ENCODE measurements around the gene DNPEP.

DNPEP gene

DNA sequence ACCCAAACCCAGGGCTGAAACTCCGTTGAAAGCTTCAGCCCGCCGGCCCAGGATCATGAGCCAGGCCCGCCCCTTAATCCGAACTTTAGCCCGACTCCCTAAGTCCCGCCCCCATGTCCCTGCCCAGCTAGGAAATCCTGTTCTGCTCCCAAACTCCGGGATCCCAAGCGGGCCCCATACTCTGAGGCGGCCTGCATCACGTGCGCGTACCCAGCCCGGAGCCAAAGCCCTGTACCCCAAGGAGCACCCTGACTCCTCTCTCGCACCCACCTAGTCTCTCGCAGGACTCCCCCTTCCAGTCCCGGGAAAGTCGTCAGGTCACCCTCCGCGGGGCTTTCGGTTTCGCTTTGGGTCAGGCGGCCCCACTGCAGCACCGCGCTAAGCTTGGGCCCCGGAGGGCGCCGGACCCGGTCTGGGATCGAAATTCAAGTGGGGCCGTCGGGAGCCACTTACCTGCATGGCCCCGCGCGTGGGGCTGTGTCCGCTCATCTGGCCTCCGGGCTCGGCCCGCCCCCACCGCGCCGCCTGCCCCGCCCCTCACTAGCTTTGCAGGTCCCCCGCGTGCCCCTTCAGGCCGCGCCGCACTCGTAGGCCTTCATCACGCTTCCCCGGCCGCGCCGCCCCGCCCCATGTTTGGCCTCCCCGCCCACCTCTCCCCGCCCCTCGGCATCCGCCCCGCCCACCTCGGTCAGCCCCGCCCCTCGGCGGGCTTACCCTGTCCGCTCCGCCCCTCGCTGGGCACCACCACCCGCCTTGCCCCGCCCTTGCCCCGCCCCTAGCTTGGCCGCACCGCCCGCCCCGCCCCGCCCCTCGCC lies at the start of gene DNPEP:
Gene DNPEP, minus strand, starts transcription at position 607 of the 815 bp plus-strand sequence. Its CDS starts 118 bp downstream, at position 489.
- Mint-ChIP-seq H3K27ac (peak within 1 kb of the TSS; percentile 99), H3K36me3 (peaks cover 51% of the 10 kb centered on the region), H3K9me3 (no peaks in the 10 kb centered on the region), H3K4me1 (peaks cover 23% of the 10 kb centered on the region), H3K4me3 (peak within 1 kb of the TSS; percentile 93)
- DNase-seq (ENCODE audit: low spot score in 2 of 2) (peak; percentile 95 to 97), ATAC-seq (peak; percentile 75)

GRCh38 chr2:219437141-219437540 lies 49.4 kb upstream of the DNPEP start:
- no peak for DNase-seq (ENCODE audit: low spot score in 2 of 2)
- peaks cover 11% of the 10 kb centered on the region for H3K4me1 Mint-ChIP-seq
- no peak overlapping the region for H3K27ac Mint-ChIP-seq
- no peak for ATAC-seq
- H3K9me3 Mint-ChIP-seq, result no peaks in the 10 kb centered on the region
- H3K4me3 Mint-ChIP-seq, result no peak overlapping the region
- no peaks in the 10 kb centered on the region for H3K36me3 Mint-ChIP-seq

DNA sequence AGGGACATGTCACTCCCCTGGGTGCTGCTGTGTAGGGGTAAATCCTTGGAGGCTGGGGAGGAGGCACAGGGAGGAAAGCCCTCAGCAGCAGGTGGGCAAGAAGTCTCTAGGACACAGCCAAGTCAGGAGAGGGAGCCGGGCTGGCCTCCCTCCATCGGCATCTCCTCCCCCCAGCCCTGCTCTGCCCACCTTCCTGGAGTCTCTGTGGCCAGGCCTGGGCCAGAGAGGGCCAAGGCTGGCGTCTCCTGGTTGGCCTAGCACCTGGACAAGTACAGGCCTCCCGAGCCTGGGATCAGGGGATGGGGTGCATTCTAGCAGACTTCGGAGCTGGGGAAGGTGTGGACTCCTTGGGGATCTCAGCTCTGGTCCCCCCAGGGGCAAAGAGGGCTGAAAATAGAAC lies 48.8 kb upstream of the DNPEP start:
- H3K27ac Mint-ChIP-seq, result no peak overlapping the region
- DNase-seq (ENCODE audit: low spot score in 2 of 2), result no peak
- peaks cover 8% of the 10 kb centered on the region for H3K4me1 Mint-ChIP-seq
- no peaks in the 10 kb centered on the region for H3K9me3 Mint-ChIP-seq
- no peak for ATAC-seq
- no peak overlapping the region for H3K4me3 Mint-ChIP-seq
- H3K36me3 Mint-ChIP-seq, result no peaks in the 10 kb centered on the region

- H3K4me3 Mint-ChIP-seq, result no peak overlapping the region
- no peaks in the 10 kb centered on the region for H3K36me3 Mint-ChIP-seq
- H3K27ac Mint-ChIP-seq, result no peak overlapping the region
- DNase-seq (ENCODE audit: low spot score in 2 of 2) (no peak), ATAC-seq (no peak)
- peaks cover under 1% of the 10 kb centered on the region for H3K4me1 Mint-ChIP-seq
- H3K9me3 Mint-ChIP-seq, result no peaks in the 10 kb centered on the region
These were observed 48.0 kb upstream of the DNPEP start for GRCh38 chr2:219435701-219436100.

- Mint-ChIP-seq H3K9me3 (no peaks in the 10 kb centered on the region), H3K4me3 (no peak within 1 kb of the TSS), H3K36me3 (no peaks in the 10 kb centered on the region), H3K4me1 (no peaks in the 10 kb centered on the region), H3K27ac (no peak within 1 kb of the TSS)
- DNase-seq (ENCODE audit: low spot score in 2 of 2) (no peak), ATAC-seq (no peak)
These were observed 47.2 kb upstream of the DNPEP start, which contains the start of gene SPEG for GRCh38 chr2:219434718-219435525. SPEG (plus strand) TSS chr2:219434843; CDS start chr2:219434978, 135 bp downstream.

- no peak for ATAC-seq
- H3K27ac Mint-ChIP-seq, result no peak overlapping the region
- DNase-seq (ENCODE audit: low spot score in 2 of 2), result no peak
- no peaks in the 10 kb centered on the region for H3K9me3 Mint-ChIP-seq
- H3K36me3 Mint-ChIP-seq, result no peaks in the 10 kb centered on the region
- H3K4me3 Mint-ChIP-seq, result no peak overlapping the region
- H3K4me1 Mint-ChIP-seq, result no peaks in the 10 kb centered on the region
These were observed 46.7 kb upstream of the DNPEP start for GRCh38 chr2:219434468-219434717.

DNA sequence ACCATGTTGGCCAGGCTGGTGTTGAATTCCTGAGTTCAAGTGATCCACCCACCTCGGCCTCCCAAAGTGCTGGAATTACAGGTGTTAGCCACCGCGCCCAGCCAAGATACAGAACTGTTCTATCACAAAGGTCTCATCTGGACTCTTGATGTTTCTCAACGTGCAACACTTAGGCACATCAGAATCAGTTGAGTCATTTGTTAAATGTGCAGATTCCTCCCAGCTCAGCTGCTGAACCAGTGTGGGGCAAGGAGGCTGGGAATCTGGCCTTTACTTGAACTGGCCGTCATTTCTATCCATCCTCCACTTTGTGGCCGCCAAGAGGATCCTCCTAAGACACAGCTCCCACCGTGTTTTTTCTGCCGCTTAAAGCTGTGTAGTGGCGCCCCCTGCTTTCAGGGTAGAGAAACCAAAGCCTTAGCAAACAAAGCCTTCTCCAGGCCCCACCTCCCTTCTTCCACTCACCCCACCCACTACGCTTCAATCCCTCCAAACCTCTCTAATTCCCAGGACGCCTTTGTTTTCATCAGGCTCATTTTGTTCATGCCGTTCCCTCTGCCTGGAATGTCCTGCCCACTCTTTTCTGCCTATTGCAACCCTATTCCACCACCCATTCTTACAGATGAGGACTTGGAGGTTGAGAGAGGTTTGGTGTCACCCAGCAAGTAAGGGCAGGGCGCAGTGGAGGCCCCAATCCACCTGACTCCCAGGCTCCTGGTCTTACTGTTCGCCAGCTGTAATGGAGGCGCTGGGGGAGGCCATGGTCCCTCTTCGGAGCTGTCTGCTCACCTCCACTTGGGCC lies 46.2 kb upstream of the DNPEP start:
- no peaks in the 10 kb centered on the region for H3K4me1 Mint-ChIP-seq
- H3K4me3 Mint-ChIP-seq, result no peak overlapping the region
- ATAC-seq (peak; percentile 40), DNase-seq (ENCODE audit: low spot score in 2 of 2) (no peak)
- H3K27ac Mint-ChIP-seq, result no peak overlapping the region
- no peaks in the 10 kb centered on the region for H3K36me3 Mint-ChIP-seq
- no peaks in the 10 kb centered on the region for H3K9me3 Mint-ChIP-seq

- no peak overlapping the region for H3K4me3 Mint-ChIP-seq
- no peak for DNase-seq (ENCODE audit: low spot score in 2 of 2)
- no peaks in the 10 kb centered on the region for H3K4me1 Mint-ChIP-seq
- ATAC-seq, result peak; percentile 22
- H3K36me3 Mint-ChIP-seq, result no peaks in the 10 kb centered on the region
- H3K27ac Mint-ChIP-seq, result no peak overlapping the region
- no peaks in the 10 kb centered on the region for H3K9me3 Mint-ChIP-seq
These were observed 43.2 kb upstream of the DNPEP start for GRCh38 chr2:219430633-219431615.

DNA sequence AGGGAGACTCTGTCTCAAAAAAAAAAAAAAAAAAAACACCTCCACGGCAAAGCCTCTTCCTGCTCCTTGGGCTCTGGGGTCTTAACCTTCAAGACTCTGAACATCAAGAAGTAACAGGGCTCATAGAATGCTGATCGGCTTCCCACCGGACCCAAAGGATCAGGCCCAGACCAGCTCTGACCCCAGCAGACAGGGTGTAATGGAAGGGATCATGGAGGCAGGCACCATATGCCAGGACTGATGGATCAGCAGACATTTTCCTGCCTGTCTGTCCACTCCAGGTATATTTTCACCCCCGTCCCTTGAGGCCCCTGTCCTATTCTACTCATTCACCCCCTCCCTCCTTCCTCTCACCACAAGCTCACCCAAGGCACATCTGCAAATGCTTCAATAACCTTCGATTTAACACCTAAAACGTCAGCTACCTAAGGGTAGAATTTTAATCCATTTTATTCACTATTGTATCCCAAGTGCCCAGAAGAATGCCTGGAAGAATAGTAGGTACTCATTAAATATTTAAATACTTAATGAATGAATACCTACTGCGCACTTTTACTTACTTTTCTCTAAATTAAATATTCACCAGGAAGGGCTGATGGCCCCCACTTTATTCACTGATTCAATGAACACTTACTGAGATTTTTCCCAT lies 42.4 kb upstream of the DNPEP start:
- Mint-ChIP-seq H3K9me3 (no peaks in the 10 kb centered on the region), H3K27ac (no peak overlapping the region), H3K4me1 (no peaks in the 10 kb centered on the region), H3K36me3 (no peaks in the 10 kb centered on the region), H3K4me3 (no peak overlapping the region)
- DNase-seq (ENCODE audit: low spot score in 2 of 2) (no peak), ATAC-seq (no peak)

DNA sequence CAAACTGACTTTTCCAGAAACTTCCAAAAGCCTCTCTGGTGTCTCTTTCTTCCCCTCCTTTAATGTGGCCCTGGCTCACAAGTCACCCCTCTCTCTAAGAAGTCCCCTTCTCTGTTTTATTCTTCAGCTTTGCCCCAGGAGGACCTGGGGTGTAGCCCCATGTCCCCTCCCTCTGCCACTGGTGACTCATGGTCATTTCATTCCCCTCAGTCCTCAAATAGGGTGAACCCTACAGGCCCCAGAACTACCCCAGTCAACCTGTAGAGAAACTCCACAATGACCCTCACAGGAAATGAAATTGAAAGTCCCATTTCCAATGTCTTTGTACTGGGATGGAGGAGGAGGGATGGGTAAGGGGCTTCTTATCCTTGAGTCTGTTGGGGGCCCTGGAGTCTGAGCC lies 40.8 kb upstream of the DNPEP start:
- DNase-seq (ENCODE audit: low spot score in 2 of 2) (no peak), ATAC-seq (no peak)
- Mint-ChIP-seq H3K4me1 (no peaks in the 10 kb centered on the region), H3K36me3 (no peaks in the 10 kb centered on the region), H3K9me3 (no peaks in the 10 kb centered on the region), H3K27ac (no peak overlapping the region), H3K4me3 (no peak overlapping the region)

GRCh38 chr2:219426534-219427136 lies 38.9 kb upstream of the DNPEP start:
- H3K36me3 Mint-ChIP-seq, result no peaks in the 10 kb centered on the region
- no peak overlapping the region for H3K4me3 Mint-ChIP-seq
- ATAC-seq (no peak), DNase-seq (ENCODE audit: low spot score in 2 of 2) (no peak)
- no peaks in the 10 kb centered on the region for H3K9me3 Mint-ChIP-seq
- no peaks in the 10 kb centered on the region for H3K4me1 Mint-ChIP-seq
- no peak overlapping the region for H3K27ac Mint-ChIP-seq

- ATAC-seq, result peak; percentile 31
- no peak overlapping the region for H3K27ac Mint-ChIP-seq
- no peak overlapping the region for H3K4me3 Mint-ChIP-seq
- H3K4me1 Mint-ChIP-seq, result no peaks in the 10 kb centered on the region
- no peaks in the 10 kb centered on the region for H3K36me3 Mint-ChIP-seq
- DNase-seq (ENCODE audit: low spot score in 2 of 2), result no peak
- no peaks in the 10 kb centered on the region for H3K9me3 Mint-ChIP-seq
These were observed 38.3 kb upstream of the DNPEP start for GRCh38 chr2:219426068-219426443.

GRCh38 chr2:219425238-219426067 lies 37.7 kb upstream of the DNPEP start:
- H3K4me3 Mint-ChIP-seq, result no peak overlapping the region
- no peaks in the 10 kb centered on the region for H3K4me1 Mint-ChIP-seq
- H3K9me3 Mint-ChIP-seq, result no peaks in the 10 kb centered on the region
- DNase-seq (ENCODE audit: low spot score in 2 of 2), result no peak
- peak; percentile 31 for ATAC-seq
- no peaks in the 10 kb centered on the region for H3K36me3 Mint-ChIP-seq
- H3K27ac Mint-ChIP-seq, result no peak overlapping the region
